Gastrocnemius medialis (tissue), 4 donors: Measurements from ENCODE around the gene CCDC91.

Experiments
- POLR2A ChIP-seq, 2 donors: fragments of 450-650 bp; IDR thresholded peaks; one replicate each; pipeline ENCODE4 v1.6.1; 2017; ENCODE audit warnings: antibody characterized with exemption in 2 of 2, mild to moderate bottlenecking in 2 of 2, moderate library complexity in 2 of 2
- TF ChIP-seq, protein P1 (sequence below), 5 experiments: fragments of 450-650 bp in 3 of 5; fragments of 200-600 bp in 2 of 5; sonication (generic) in 2 of 5; IDR thresholded peaks in 4 of 5; conservative IDR thresholded peaks in 1 of 5; 1 replicate in 4 of 5; 2 replicates in 1 of 5; pipeline ENCODE4 v1.5.1; 2016 to 2019; ENCODE audit warnings: antibody characterized with exemption in 5 of 5, mild to moderate bottlenecking in 3 of 5, moderate library complexity in 3 of 5

DNA sequence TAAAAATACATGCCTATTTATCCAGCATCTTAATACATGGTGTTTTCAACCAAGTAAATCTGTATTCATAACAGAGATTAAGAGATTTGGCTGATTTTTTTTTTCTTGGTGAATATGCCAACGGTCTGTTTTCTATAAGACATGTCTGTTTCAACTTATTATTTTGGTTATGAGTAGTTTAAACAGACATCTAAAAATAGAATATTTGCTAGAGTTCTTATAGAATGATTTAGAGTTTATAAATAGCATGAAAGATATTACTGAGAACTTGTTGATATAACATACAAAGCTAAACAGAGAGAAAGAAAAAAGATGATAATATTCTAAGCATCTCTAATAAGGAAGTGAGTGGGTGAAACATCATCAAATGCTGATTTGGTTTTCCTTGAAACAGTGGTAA, 199.9 kb downstream of the CCDC91 start:
- TF ChIP-seq, protein P1, sequence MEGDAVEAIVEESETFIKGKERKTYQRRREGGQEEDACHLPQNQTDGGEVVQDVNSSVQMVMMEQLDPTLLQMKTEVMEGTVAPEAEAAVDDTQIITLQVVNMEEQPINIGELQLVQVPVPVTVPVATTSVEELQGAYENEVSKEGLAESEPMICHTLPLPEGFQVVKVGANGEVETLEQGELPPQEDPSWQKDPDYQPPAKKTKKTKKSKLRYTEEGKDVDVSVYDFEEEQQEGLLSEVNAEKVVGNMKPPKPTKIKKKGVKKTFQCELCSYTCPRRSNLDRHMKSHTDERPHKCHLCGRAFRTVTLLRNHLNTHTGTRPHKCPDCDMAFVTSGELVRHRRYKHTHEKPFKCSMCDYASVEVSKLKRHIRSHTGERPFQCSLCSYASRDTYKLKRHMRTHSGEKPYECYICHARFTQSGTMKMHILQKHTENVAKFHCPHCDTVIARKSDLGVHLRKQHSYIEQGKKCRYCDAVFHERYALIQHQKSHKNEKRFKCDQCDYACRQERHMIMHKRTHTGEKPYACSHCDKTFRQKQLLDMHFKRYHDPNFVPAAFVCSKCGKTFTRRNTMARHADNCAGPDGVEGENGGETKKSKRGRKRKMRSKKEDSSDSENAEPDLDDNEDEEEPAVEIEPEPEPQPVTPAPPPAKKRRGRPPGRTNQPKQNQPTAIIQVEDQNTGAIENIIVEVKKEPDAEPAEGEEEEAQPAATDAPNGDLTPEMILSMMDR (IDR thresholded peaks at IDR 0.05 in 4 of 5, conservative IDR thresholded peaks at IDR 0.05 in 1 of 5): no peak
- no peak for TF ChIP-seq POLR2A (IDR thresholded peaks at IDR 0.05)
